OCI-LY1 (cell line): ENCODE data around the gene MAML2.

Experiments used
- CTCF ChIP-seq: fragments of 200-600 bp; sonication (generic), shearing (Covaris generic); IDR thresholded peaks from 2 replicates; pipeline ENCODE4 v1.5.1; 2017; ENCODE audit warnings: mild to moderate bottlenecking, antibody characterized with exemption, low read length, moderate library complexity, mixed read lengths
- EZH2 ChIP-seq: fragments of 200-600 bp; sonication (generic), shearing (Covaris generic); IDR thresholded peaks from 2 replicates; pipeline ENCODE4 v1.8.0; 2017; ENCODE audit warnings: borderline replicate concordance, mixed run types, mild to moderate bottlenecking, antibody characterized with exemption, low read length, moderate library complexity, mixed read lengths

- no peak for TF ChIP-seq CTCF
- TF ChIP-seq EZH2: no peak
Measured at GRCh38 chr11:96197801-96198701, 144.9 kb downstream of the MAML2 start.
